GM19463 (cell line): ENCODE results near the gene ARHGEF12.

ENCODE experiments used
- ATAC-seq: cut with Tn5 transposase; IDR thresholded peaks from one replicate; pipeline ENCODE4 v1.9.1; 2021; ENCODE audit warnings: mild to moderate bottlenecking, moderate library complexity; ENCODE audit not compliant: unreplicated experiment

The ARHGEF12 gene

GRCh38 chr11:120529911-120530310, 193.7 kb downstream of the ARHGEF12 start:
- no peak for ATAC-seq

- ATAC-seq, result no peak
These were observed 196.0 kb downstream of the ARHGEF12 start for GRCh38 chr11:120532082-120532831.

GRCh38 chr11:120532832-120533196, 196.6 kb downstream of the ARHGEF12 start:
- no peak for ATAC-seq

DNA sequence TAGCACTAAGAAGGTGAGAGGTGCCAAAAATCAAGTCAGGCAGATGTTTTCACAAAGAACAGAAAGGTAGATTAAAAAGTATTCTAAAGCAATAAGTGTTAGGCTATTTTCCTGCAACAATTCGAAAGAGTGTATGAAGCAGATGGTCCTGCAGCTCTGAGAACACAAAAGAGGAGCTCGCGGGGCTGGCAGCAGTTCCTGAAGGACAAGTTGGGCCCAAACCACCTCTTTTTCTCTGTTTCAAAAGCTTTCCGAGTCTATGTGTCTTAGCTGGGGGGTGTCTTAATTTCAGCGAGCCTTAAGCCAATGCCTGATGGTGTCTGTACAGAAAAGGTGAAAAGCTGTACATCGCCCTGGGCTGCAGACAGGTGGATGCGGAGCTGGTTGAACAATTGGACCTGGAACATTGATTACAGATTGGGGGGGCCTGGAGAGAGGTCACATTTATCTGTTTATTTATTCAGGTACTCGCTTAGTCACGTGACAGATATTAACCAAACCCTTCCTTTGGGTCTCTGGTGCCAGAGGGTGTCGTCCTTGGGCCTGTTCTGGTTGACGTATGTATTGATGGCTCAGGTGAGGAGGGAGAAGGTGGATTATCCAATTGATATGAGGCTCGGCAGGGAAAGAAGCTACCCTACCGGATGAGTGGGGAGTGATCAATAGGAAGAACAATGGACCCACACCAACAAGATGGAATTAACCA, 200.0 kb downstream of the ARHGEF12 start:
- ATAC-seq, result no peak

GRCh38 chr11:120536797-120537169, 200.6 kb downstream of the ARHGEF12 start:
- no peak for ATAC-seq

DNA sequence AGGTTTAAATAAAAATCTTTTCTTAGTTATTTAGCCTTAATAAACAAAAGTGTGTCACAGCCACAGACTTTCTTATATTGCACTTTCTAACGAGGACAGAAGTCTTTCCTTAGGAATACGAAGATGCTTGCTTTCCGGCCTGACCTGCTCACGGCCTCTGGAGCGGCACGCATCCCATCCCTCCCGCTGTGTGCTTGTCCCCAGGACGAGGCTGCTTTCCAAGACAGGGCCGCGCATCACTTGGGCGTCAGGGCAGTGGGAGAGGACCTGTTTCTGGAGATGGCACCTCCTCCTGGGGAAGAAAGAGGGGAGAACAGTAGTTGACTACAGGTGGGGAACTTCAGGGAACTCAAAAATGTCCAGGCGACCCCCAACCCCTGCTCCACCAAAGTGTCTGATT, 201.8 kb downstream of the ARHGEF12 start:
- no peak for ATAC-seq

DNA sequence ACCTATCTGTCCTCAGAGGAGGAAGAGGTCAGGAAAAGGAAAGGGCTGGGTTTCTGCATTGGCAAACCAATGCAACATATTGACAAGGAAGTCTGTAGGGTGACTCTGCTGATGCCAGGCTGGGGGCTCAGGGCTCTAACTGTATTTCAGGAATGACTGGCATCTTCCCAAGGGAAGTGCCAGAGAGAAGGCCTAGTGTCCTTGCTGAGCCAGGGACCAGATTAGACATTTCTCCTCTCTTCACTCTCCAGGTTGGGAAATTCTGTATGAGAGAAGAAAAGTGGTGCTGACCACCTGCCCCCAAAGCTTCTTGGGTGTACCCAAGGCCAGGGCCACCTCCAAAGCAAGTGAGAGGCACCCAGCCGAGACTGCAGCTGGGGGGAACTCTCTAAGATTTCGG, 202.5 kb downstream of the ARHGEF12 start:
- no peak for ATAC-seq
